Esophagus mucosa (tissue), 1 donor: Measurements from ENCODE around the gene SHISA9. TPM values are rescaled to one million over a fixed set of nuclear protein-coding genes. Genes with fewer than 3 reads are reported as not detected.

ENCODE experiments used
- total RNA-seq: library from RNA; stranded (reverse); gene quantifications from one replicate; pipeline ENCODE4 v1.2.4, GENCODE V29; 2023
- donor health status: DM: yes; HTN: yes; CAD: no.

The SHISA9 gene
- total RNA-seq, 1 donor from 2014 or later = 0.20 TPM

Other genes with a start within 250 kb of the SHISA9 start
- gene CPPED1, start 97.7 kb upstream of the SHISA9 start, total RNA-seq = 26.1 TPM